ENCODE data around the gene CACNA1I. TPM values are rescaled to one million over a fixed set of nuclear protein-coding genes. Genes with fewer than 3 reads are reported as not detected.
"Not testable (repeated sequence)": the region's sequence is repeated elsewhere in the genome, so short reads cannot be mapped to it uniquely, and the experiment has no call there.

Gene CACNA1I
- total RNA-seq (2021) (0.90 and 1.4 TPM in 2 replicates), Bru-seq, nascent RNA (percentile 30 among the genes with signal in this experiment), BruChase-seq, experiment 1, labeled RNA remaining after a 2-hour chase (percentile 32 among the genes with signal in this experiment), BruChase-seq, experiment 2, labeled RNA remaining after a 6-hour chase (percentile 46 among the genes with signal in this experiment)
- long read RNA-seq, partial matches to known transcripts = 0 of 3 reads
- long read RNA-seq, other reads (novel, unspliced or antisense) = 3 of 3 reads

DNA sequence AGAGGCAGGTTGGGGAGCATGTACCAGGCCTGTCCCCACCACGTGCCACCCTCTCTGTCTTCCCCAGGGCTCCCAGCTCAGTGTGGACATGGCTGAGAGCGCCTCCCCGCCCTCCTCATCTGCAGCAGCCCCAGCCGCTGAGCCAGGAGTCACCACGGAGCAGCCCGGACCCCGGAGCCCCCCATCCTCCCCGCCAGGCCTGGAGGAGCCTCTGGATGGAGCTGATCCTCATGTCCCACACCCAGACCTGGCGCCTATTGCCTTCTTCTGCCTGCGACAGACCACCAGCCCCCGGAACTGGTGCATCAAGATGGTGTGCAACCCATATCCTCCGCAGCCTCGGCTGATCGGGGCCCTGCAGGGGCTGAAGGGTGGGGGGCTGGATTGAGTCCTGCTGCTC is at the start of gene CACNA1I:
TSS of gene CACNA1I (plus strand) at position 89 of the 400 bp plus-strand sequence. CDS start at position 89, 0 bp downstream.
- CTCF ChIA-PET = interaction anchor here (0.6 kb wide), 1 partner anchor 362 kb away, joined by 3 read pairs; no protein-coding TSS in a partner anchor
- POLR2A ChIA-PET (ENCODE audit: low non-redundant PET) = no interaction called here
- intact Hi-C loops (cut with micrococcal nuclease; ENCODE audit: unreplicated experiment) = no loop called here

DNA sequence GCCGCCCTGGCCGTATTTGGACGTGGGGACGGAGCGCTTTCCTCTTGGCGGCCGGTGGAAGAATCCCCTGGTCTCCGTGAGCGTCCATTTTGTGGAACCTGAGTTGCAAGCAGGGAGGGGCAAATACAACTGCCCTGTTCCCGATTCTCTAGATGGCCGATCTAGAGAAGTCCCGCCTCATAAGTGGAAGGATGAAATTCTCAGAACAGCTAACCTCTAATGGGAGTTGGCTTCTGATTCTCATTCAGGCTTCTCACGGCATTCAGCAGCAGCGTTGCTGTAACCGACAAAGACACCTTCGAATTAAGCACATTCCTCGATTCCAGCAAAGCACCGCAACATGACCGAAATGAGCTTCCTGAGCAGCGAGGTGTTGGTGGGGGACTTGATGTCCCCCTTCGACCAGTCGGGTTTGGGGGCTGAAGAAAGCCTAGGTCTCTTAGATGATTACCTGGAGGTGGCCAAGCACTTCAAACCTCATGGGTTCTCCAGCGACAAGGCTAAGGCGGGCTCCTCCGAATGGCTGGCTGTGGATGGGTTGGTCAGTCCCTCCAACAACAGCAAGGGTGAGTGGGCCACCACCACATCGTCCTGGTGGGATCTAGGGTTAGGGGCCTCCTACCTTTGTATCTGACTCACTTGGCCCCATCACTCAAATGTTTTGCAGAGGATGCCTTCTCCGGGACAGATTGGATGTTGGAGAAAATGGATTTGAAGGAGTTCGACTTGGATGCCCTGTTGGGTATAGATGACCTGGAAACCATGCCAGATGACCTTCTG is 49.3 kb upstream of the CACNA1I start:
- intact Hi-C loops (cut with micrococcal nuclease; ENCODE audit: unreplicated experiment) = loop anchor here (10.0 kb wide), 1 partner anchor 126 kb away; the partner anchor contains the start of gene TAB1
- H3K9me3 ChIP-seq (ENCODE audit: low read depth, low read length, poor library complexity, severe bottlenecking); BruUV-seq (replicated peaks); DNase-seq (ENCODE audit: low spot score); POLR2A ChIA-PET (ENCODE audit: low non-redundant PET); CTCF ChIA-PET; H3K27me3 ChIP-seq (replicated peaks; ENCODE audit: insufficient read depth, low read depth, low read length, poor library complexity): not testable (repeated sequence)
- H3K4me1 ChIP-seq (ENCODE audit: insufficient read depth, low read length, poor library complexity, severe bottlenecking) = peaks cover 20% of the 10 kb centered on the region
- H3K4me3 ChIP-seq (ENCODE audit: low read depth, low read length, poor library complexity, severe bottlenecking) = peak overlapping the region; percentile 97
- peak overlapping the region; percentile 99 for H3K27ac ChIP-seq (ENCODE audit: low read depth, low read length, poor library complexity, severe bottlenecking)
- H3K36me3 ChIP-seq (ENCODE audit: insufficient read depth, low read length, poor library complexity, severe bottlenecking) = peaks cover 62% of the 10 kb centered on the region

More for the DNA sequence above, at the start of gene CACNA1I:
- no peaks in the 10 kb centered on the region for H3K9me3 ChIP-seq (ENCODE audit: low read depth, low read length, poor library complexity, severe bottlenecking)
- DNase-seq (ENCODE audit: low spot score) = no peak
- no peak for TF ChIP-seq EZH2 (IDR thresholded peaks at IDR 0.05; ENCODE audit: borderline replicate concordance, low read depth, low read length, poor library complexity, severe bottlenecking)
- TF ChIP-seq, protein P1, sequence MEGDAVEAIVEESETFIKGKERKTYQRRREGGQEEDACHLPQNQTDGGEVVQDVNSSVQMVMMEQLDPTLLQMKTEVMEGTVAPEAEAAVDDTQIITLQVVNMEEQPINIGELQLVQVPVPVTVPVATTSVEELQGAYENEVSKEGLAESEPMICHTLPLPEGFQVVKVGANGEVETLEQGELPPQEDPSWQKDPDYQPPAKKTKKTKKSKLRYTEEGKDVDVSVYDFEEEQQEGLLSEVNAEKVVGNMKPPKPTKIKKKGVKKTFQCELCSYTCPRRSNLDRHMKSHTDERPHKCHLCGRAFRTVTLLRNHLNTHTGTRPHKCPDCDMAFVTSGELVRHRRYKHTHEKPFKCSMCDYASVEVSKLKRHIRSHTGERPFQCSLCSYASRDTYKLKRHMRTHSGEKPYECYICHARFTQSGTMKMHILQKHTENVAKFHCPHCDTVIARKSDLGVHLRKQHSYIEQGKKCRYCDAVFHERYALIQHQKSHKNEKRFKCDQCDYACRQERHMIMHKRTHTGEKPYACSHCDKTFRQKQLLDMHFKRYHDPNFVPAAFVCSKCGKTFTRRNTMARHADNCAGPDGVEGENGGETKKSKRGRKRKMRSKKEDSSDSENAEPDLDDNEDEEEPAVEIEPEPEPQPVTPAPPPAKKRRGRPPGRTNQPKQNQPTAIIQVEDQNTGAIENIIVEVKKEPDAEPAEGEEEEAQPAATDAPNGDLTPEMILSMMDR (conservative IDR thresholded peaks at IDR 0.05; ENCODE audit: low read depth, low read length) = no peak
- H3K36me3 ChIP-seq (ENCODE audit: insufficient read depth, low read length, poor library complexity, severe bottlenecking) = no peaks in the 10 kb centered on the region
- no peak within 1 kb of the TSS for H3K4me3 ChIP-seq (ENCODE audit: low read depth, low read length, poor library complexity, severe bottlenecking)
- BruUV-seq (replicated peaks) = no TSS peak
- peak within 1 kb of the TSS; percentile 73 for H3K27ac ChIP-seq (ENCODE audit: low read depth, low read length, poor library complexity, severe bottlenecking)
- no peaks in the 10 kb centered on the region for H3K27me3 ChIP-seq (replicated peaks; ENCODE audit: insufficient read depth, low read depth, low read length, poor library complexity)
- H3K4me1 ChIP-seq (ENCODE audit: insufficient read depth, low read length, poor library complexity, severe bottlenecking) = peaks cover 11% of the 10 kb centered on the region

DNA sequence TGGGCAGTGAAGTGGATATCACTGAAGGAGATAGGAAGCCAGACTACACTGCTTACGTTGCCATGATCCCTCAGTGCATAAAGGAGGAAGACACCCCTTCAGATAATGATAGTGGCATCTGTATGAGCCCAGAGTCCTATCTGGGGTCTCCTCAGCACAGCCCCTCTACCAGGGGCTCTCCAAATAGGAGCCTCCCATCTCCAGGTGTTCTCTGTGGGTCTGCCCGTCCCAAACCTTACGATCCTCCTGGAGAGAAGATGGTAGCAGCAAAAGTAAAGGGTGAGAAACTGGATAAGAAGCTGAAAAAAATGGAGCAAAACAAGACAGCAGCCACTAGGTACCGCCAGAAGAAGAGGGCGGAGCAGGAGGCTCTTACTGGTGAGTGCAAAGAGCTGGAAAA is 48.5 kb upstream of the CACNA1I start:
- Histone ChIP-seq H3K4me3 (ENCODE audit: low read depth, low read length, poor library complexity, severe bottlenecking) (peak overlapping the region; percentile 97), H3K4me1 (ENCODE audit: insufficient read depth, low read length, poor library complexity, severe bottlenecking) (peaks cover 20% of the 10 kb centered on the region), H3K36me3 (ENCODE audit: insufficient read depth, low read length, poor library complexity, severe bottlenecking) (peaks cover 54% of the 10 kb centered on the region), H3K27ac (ENCODE audit: low read depth, low read length, poor library complexity, severe bottlenecking) (peak overlapping the region; percentile 99)
- H3K27me3 ChIP-seq (replicated peaks; ENCODE audit: insufficient read depth, low read depth, low read length, poor library complexity); BruUV-seq (replicated peaks); H3K9me3 ChIP-seq (ENCODE audit: low read depth, low read length, poor library complexity, severe bottlenecking); DNase-seq (ENCODE audit: low spot score); CTCF ChIA-PET: not testable (repeated sequence)
- intact Hi-C loops (cut with micrococcal nuclease; ENCODE audit: unreplicated experiment) = loop anchor here (10.0 kb wide), 1 partner anchor 127 kb away; the partner anchor contains the start of gene TAB1
- POLR2A ChIA-PET (ENCODE audit: low non-redundant PET) = interaction anchor here (1.4 kb wide), 1 partner anchor 20 kb away, joined by 5 read pairs; the partner anchor contains the start of gene MIEF1
